ENCODE results near the gene PJVK.
"Not testable (repeated sequence)": the region's sequence is repeated elsewhere in the genome, so short reads cannot be mapped to it uniquely, and the experiment has no call there.

PJVK gene

GRCh38 chr2:178450774-178451525, at the start of gene PJVK, which contains the start of gene PRKRA:
PJVK (plus strand) TSS chr2:178451378; CDS start chr2:178453410, 2,032 bp downstream.
PRKRA (minus strand) TSS chr2:178451175; CDS start chr2:178451030, 145 bp downstream.
- DNase-seq (ENCODE audit: low read depth in 2 of 2, low spot score in 1 of 2): peak; percentile 91 to 92

- no peak for DNase-seq (ENCODE audit: low read depth in 2 of 2, low spot score in 1 of 2)
Observed at GRCh38 chr2:178401994-178402437, 49.2 kb upstream of the PJVK start.

- DNase-seq (ENCODE audit: low read depth in 2 of 2, low spot score in 1 of 2): no peak
Observed at GRCh38 chr2:178403671-178404306, 47.4 kb upstream of the PJVK start.

- no peak for DNase-seq (ENCODE audit: low read depth in 2 of 2, low spot score in 1 of 2)
Observed at GRCh38 chr2:178404368-178404767, 46.8 kb upstream of the PJVK start.

GRCh38 chr2:178409261-178409660, 41.9 kb upstream of the PJVK start:
- no peak for DNase-seq (ENCODE audit: low read depth in 2 of 2, low spot score in 1 of 2)

- no peak for DNase-seq (ENCODE audit: low read depth in 2 of 2, low spot score in 1 of 2)
Observed at GRCh38 chr2:178412047-178412446, 39.1 kb upstream of the PJVK start.

GRCh38 chr2:178412453-178412852, 38.7 kb upstream of the PJVK start:
- not testable (repeated sequence) for DNase-seq (ENCODE audit: low read depth in 2 of 2, low spot score in 1 of 2)

GRCh38 chr2:178413472-178414265, 37.5 kb upstream of the PJVK start:
- peak; percentile 52 to 53 for DNase-seq (ENCODE audit: low read depth in 2 of 2, low spot score in 1 of 2)

- peak; percentile 43 to 48 for DNase-seq (ENCODE audit: low read depth in 2 of 2, low spot score in 1 of 2)
Observed at GRCh38 chr2:178414266-178415247, 36.6 kb upstream of the PJVK start.

GRCh38 chr2:178415979-178416378, 35.2 kb upstream of the PJVK start:
- DNase-seq (ENCODE audit: low read depth in 2 of 2, low spot score in 1 of 2): no peak

GRCh38 chr2:178417916-178418315, 33.3 kb upstream of the PJVK start:
- no peak for DNase-seq (ENCODE audit: low read depth in 2 of 2, low spot score in 1 of 2)

GRCh38 chr2:178418426-178418825, 32.8 kb upstream of the PJVK start:
- DNase-seq (ENCODE audit: low read depth in 2 of 2, low spot score in 1 of 2): no peak

- DNase-seq (ENCODE audit: low read depth in 2 of 2, low spot score in 1 of 2): no peak
Observed at GRCh38 chr2:178419123-178419522, 32.1 kb upstream of the PJVK start.

- DNase-seq (ENCODE audit: low read depth in 2 of 2, low spot score in 1 of 2): no peak
Observed at GRCh38 chr2:178420463-178420999, 30.6 kb upstream of the PJVK start.

- DNase-seq (ENCODE audit: low read depth in 2 of 2, low spot score in 1 of 2): no peak
Observed at GRCh38 chr2:178422097-178422496, 29.1 kb upstream of the PJVK start.

- DNase-seq (ENCODE audit: low read depth in 2 of 2, low spot score in 1 of 2): not testable (repeated sequence)
Observed at GRCh38 chr2:178423746-178424145, 27.4 kb upstream of the PJVK start.

GRCh38 chr2:178425255-178425827, 25.8 kb upstream of the PJVK start:
- no peak for DNase-seq (ENCODE audit: low read depth in 2 of 2, low spot score in 1 of 2)

- no peak for DNase-seq (ENCODE audit: low read depth in 2 of 2, low spot score in 1 of 2)
Observed at GRCh38 chr2:178426388-178426787, 24.8 kb upstream of the PJVK start.

- DNase-seq (ENCODE audit: low read depth in 2 of 2, low spot score in 1 of 2): no peak
Observed at GRCh38 chr2:178427458-178427857, 23.7 kb upstream of the PJVK start.

- no peak for DNase-seq (ENCODE audit: low read depth in 2 of 2, low spot score in 1 of 2)
Observed at GRCh38 chr2:178428396-178428806, 22.8 kb upstream of the PJVK start.
